ENCODE data around the gene PIGS. TPM values are rescaled to one million over a fixed set of nuclear protein-coding genes. Genes with fewer than 3 reads are reported as not detected.

The PIGS gene
- total and polyA plus RNA-seq, 2 of the 13 experiments (the other 11 are each of a cell fraction or from before 2014, with no cell fraction given), result 31.7 to 42.6 TPM

GRCh38 chr17:28598799-28599310 is 27.5 kb upstream of the PIGS start, which contains the start of gene SPAG5:
Gene SPAG5 (minus strand): TSS chr17:28599025. CDS start chr17:28598946, 79 bp downstream.
- peak within 1 kb of the TSS; percentile 80 for H3K27ac ChIP-seq (ENCODE audit: extremely low read length, insufficient read depth, low read length)
- DNase-seq (ENCODE audit: low spot score), result peak; percentile 89
- peak within 1 kb of the TSS; percentile 78 for H2AFZ ChIP-seq (ENCODE audit: low read length)
- intact Hi-C loops (cut with micrococcal nuclease; ENCODE audit: unreplicated experiment), result loop anchor here (1.0 kb wide), 1 partner anchor 23 kb away; the partner anchor contains the start of gene ALDOC
- peak within 1 kb of the TSS; percentile 98 for H3K4me2 ChIP-seq (ENCODE audit: low read depth, low read length)
- H3K4me1 ChIP-seq (ENCODE audit: insufficient read depth, low read length), result peaks cover 17% of the 10 kb centered on the region
- peak; percentile 39 for FAIRE-seq
- no peaks in the 10 kb centered on the region for H4K20me1 ChIP-seq (ENCODE audit: insufficient read depth, low read length)
- H3K9ac ChIP-seq (ENCODE audit: insufficient read depth, low read depth, low read length), result peak within 1 kb of the TSS; percentile 88
- ChIA-PET CTCF (ENCODE audit: low intra/inter-chr PET ratio, low total read pairs) (no interaction called here), POLR2A (interaction anchor here (1.0 to 1.4 kb wide), 7 partner anchors 12 to 241 kb away, joined by 3 to 7 read pairs (median 5); partner anchors contain the start of genes ALDOC, BLTP2, POLDIP2 and SDF2)
- peaks cover 14% of the 10 kb centered on the region for H3K79me2 ChIP-seq (ENCODE audit: insufficient read depth, low read length)
- H3K27me3 ChIP-seq (ENCODE audit: control insufficient read depth in 1 of 2, insufficient read depth in 2 of 2, low read length in 2 of 2), result no peaks in the 10 kb centered on the region; a peak in 1 of 5 replicates
- H3K36me3 ChIP-seq (replicated peaks in 1 of 2; ENCODE audit: control insufficient read depth in 1 of 2, insufficient read depth in 2 of 2, low read length in 2 of 2), result no peaks in the 10 kb centered on the region
- H3K4me3 ChIP-seq (replicated peaks in 1 of 3; ENCODE audit: insufficient read depth in 1 of 3, low read depth in 2 of 3, low read length in 3 of 3), result peak within 1 kb of the TSS; percentile 87 to 95 (median 95)
- in situ Hi-C loops (cut with HindIII; ENCODE audit: extremely low pct_ligation_motif_present, low pct_unique_long_range_greater_than_20kb), result no loop called here
- ATAC-seq, result peak; percentile 90
- BruUV-seq (replicated peaks), result no TSS peak
- no peaks in the 10 kb centered on the region for H3K9me3 ChIP-seq (ENCODE audit: low read length)
- WGBS (ENCODE audit: low lambda C conversion rate), result 0% methylated on average over 6 of the region's 44 CpGs
- TF ChIP-seq SNAPC2 (CRISPR knock-in tag; IDR thresholded peaks at IDR 0.05) (no peak), ZNF607 (CRISPR knock-in tag; IDR thresholded peaks at IDR 0.05; ENCODE audit: borderline replicate concordance) (no peak; the same call in 1 of the 2 replicates), ISX (CRISPR knock-in tag; conservative IDR thresholded peaks at IDR 0.05) (no peak), ZMYM2 (CRISPR knock-in tag; IDR thresholded peaks at IDR 0.05) (0 out of 2 replicates have a peak, but pooled peaks have one; percentile 61), ZNF775 (CRISPR knock-in tag; IDR thresholded peaks at IDR 0.05; ENCODE audit: borderline replicate concordance) (no peak), SATB2 (CRISPR knock-in tag; IDR thresholded peaks at IDR 0.05) (no peak), KDM5B (CRISPR knock-in tag; IDR thresholded peaks at IDR 0.05; ENCODE audit: borderline replicate concordance) (peak; percentile 59; the same call in 1 of the 2 replicates), MXI1 (IDR thresholded peaks at IDR 0.05; ENCODE audit: borderline replicate concordance, low read depth, low read length) (peak; percentile 89; the same call in 2 of the 3 replicates), SAFB2 (CRISPR knock-in tag; IDR thresholded peaks at IDR 0.05; ENCODE audit: borderline replicate concordance, low read depth) (no peak), HMGXB4 (CRISPR knock-in tag; IDR thresholded peaks at IDR 0.05; ENCODE audit: borderline replicate concordance in 1 of 2, low read depth in 1 of 2) (no peak; a peak in 1 of 4 replicates), ZNF572 (CRISPR knock-in tag; IDR thresholded peaks at IDR 0.05) (no peak), ZNF530 (CRISPR knock-in tag; IDR thresholded peaks at IDR 0.05; ENCODE audit: low read depth) (no peak), NFKBIZ (CRISPR knock-in tag; IDR thresholded peaks at IDR 0.05) (no peak), TRIM22 (IDR thresholded peaks at IDR 0.05) (no peak), DBP (CRISPR knock-in tag; IDR thresholded peaks at IDR 0.05; ENCODE audit: not compliant biosample characterization) (no peak), ZNF841 (CRISPR knock-in tag; IDR thresholded peaks at IDR 0.05; ENCODE audit: borderline replicate concordance) (no peak), ZMAT5 (CRISPR knock-in tag; IDR thresholded peaks at IDR 0.05; ENCODE audit: borderline replicate concordance, low read depth) (no peak), SMAD1 (CRISPR knock-in tag; IDR thresholded peaks at IDR 0.05; ENCODE audit: borderline replicate concordance, low read depth) (0 out of 2 replicates have a peak, but pooled peaks have one; percentile 38), WIZ (CRISPR knock-in tag; IDR thresholded peaks at IDR 0.05) (no peak)
